H1 (cell line): ENCODE results near the gene MAGEA9. TPM values are rescaled to one million over a fixed set of nuclear protein-coding genes. Genes with fewer than 3 reads are reported as not detected.

ENCODE experiments used
- CTCF ChIA-PET: fragments of 300-600 bp; sonication (Branson Sonifier 250); formaldehyde crosslinking; loops from one replicate; lab custom pipeline; 2021; ENCODE audit not compliant: partially characterized antibody; lab: Charles Lee
- POLR2A ChIA-PET: fragments of 300-600 bp; sonication (Branson Sonifier 250); formaldehyde crosslinking; loops from one replicate; lab custom pipeline; 2021; ENCODE audit warnings: inconsistent platforms; ENCODE audit not compliant: partially characterized antibody; lab: Charles Lee
- DNase-seq, 2 experiments: peaks; one replicate each; pipeline versions ENCODE4 v3.0.0 to v3.0.0-alpha.2; 2010 to 2022; ENCODE audit warnings: low spot score in 2 of 2, low read depth in 1 of 2, mixed read lengths in 1 of 2
- FAIRE-seq: peaks from 2 replicates; lab custom pipeline; 2011; peaks lifted over from hg19 to GRCh38; lab: Jason Lieb, UNC
- H2AFZ ChIP-seq: 2 replicates; pipeline ENCODE4 v1.8.1; 2012; ENCODE audit warnings: low read length, inconsistent platforms
- H2AK5ac ChIP-seq: 2 replicates; pipeline ENCODE4 v1.6.1; 2013; ENCODE audit warnings: low read depth, low read length
- H2BK120ac ChIP-seq: replicated peaks from 2 replicates; pipeline ENCODE3; 2013; ENCODE audit warnings: low read depth, low read length, inconsistent platforms
- H2BK12ac ChIP-seq: 2 replicates; pipeline ENCODE4 v1.6.1; 2013; ENCODE audit warnings: low read depth, low read length
- H2BK15ac ChIP-seq: 2 replicates; pipeline ENCODE4 v1.6.1; 2013; ENCODE audit warnings: low read length
- H2BK20ac ChIP-seq: 2 replicates; pipeline ENCODE4 v1.6.1; 2013; ENCODE audit warnings: low read length
- H2BK5ac ChIP-seq: 2 replicates; pipeline ENCODE4 v1.6.1; 2013; ENCODE audit warnings: low read depth, low read length
- H3K14ac ChIP-seq: 2 replicates; pipeline ENCODE4 v1.6.1; 2013; ENCODE audit warnings: inconsistent platforms; ENCODE audit not compliant: insufficient read length
- H3K18ac ChIP-seq: 2 replicates; pipeline ENCODE4 v1.6.1; 2013; ENCODE audit warnings: low read length; ENCODE audit errors: extremely low read depth
- H3K23ac ChIP-seq: 2 replicates; pipeline ENCODE4 v1.6.1; 2013; ENCODE audit warnings: inconsistent platforms; ENCODE audit not compliant: insufficient read length
- H3K23me2 ChIP-seq: 2 replicates; pipeline ENCODE4 v1.6.1; 2013; ENCODE audit warnings: low read depth, low read length
- H3K27ac ChIP-seq: 2 replicates; pipeline ENCODE4 v1.6.1; 2011; ENCODE audit warnings: low read depth, low read length, inconsistent platforms
- H3K27me3 ChIP-seq, 4 experiments: replicated peaks in 1 of 4; 1 replicate in 1 of 4; 2 replicates in 3 of 4; pipeline versions ENCODE4 v1.6.1 to v1.8.1; 2011 to 2013; ENCODE audit warnings: low read length in 3 of 4, mild to moderate bottlenecking in 3 of 4, inconsistent platforms in 2 of 4, mixed read lengths in 2 of 4, moderate library complexity in 1 of 4; ENCODE audit not compliant: control insufficient read depth in 3 of 4, insufficient read depth in 3 of 4; ENCODE audit errors: extremely low read depth in 1 of 4
- H3K36me3 ChIP-seq, 4 experiments: 2 replicates each; pipeline versions ENCODE4 v1.6.1 to v1.8.1; 2011 to 2013; ENCODE audit warnings: mild to moderate bottlenecking in 4 of 4, low read length in 3 of 4, moderate library complexity in 2 of 4, control low read depth in 1 of 4, inconsistent platforms in 1 of 4; ENCODE audit not compliant: insufficient read depth in 4 of 4, control insufficient read depth in 2 of 4
- H3K4ac ChIP-seq: replicated peaks from 2 replicates; pipeline ENCODE3; 2013; ENCODE audit warnings: low read length, low read depth, mixed read lengths, inconsistent platforms; ENCODE audit not compliant: insufficient read length
- H3K4me1 ChIP-seq, 4 experiments: replicated peaks in 1 of 4; 1 replicate in 1 of 4; 2 replicates in 3 of 4; pipeline versions ENCODE4 v1.6.1 to v1.8.1; 2011 to 2013; ENCODE audit warnings: low read length in 3 of 4, inconsistent platforms in 2 of 4, mixed read lengths in 1 of 4; ENCODE audit not compliant: insufficient read depth in 4 of 4, control insufficient read depth in 3 of 4
- H3K4me2 ChIP-seq, 2 experiments: 2 replicates each; pipeline versions ENCODE4 v1.6.1 to v1.8.1; 2011 to 2013; ENCODE audit warnings: low read depth in 2 of 2, low read length in 2 of 2, control low read depth in 1 of 2, inconsistent platforms in 1 of 2, mild to moderate bottlenecking in 1 of 2; ENCODE audit not compliant: insufficient read depth in 1 of 2
- H3K4me3 ChIP-seq, 4 experiments: fragments of 200-600, 300-600 bp in 1 of 4; sonication (generic), shearing (Covaris generic), sonication (Bioruptor Twin) in 1 of 4; 2 replicates each; pipeline versions ENCODE4 v1.5.1 to v1.8.1; 2011 to 2016; ENCODE audit warnings: low read length in 4 of 4, low read depth in 3 of 4, control low read depth in 2 of 4, inconsistent platforms in 2 of 4, mild to moderate bottlenecking in 2 of 4, mixed read lengths in 1 of 4, moderate library complexity in 1 of 4; ENCODE audit not compliant: insufficient read depth in 2 of 4; ENCODE audit errors: extremely low read depth in 1 of 4
- H3K56ac ChIP-seq: replicated peaks from 2 replicates; pipeline ENCODE3; 2013; ENCODE audit warnings: low read depth, mild to moderate bottlenecking, mixed read lengths, low read length, inconsistent platforms; ENCODE audit not compliant: insufficient read length
- H3K79me1 ChIP-seq: 2 replicates; pipeline ENCODE4 v1.6.1; 2013; ENCODE audit warnings: low read depth, low read length, control low read depth
- H3K79me2 ChIP-seq, 2 experiments: 2 replicates each; pipeline versions ENCODE4 v1.6.1 to v1.8.1; 2012 to 2013; ENCODE audit warnings: low read length in 2 of 2, mild to moderate bottlenecking in 2 of 2, inconsistent platforms in 1 of 2; ENCODE audit not compliant: insufficient read depth in 2 of 2, control insufficient read depth in 1 of 2
- H3K9ac ChIP-seq, 4 experiments: replicated peaks in 1 of 4; 1 replicate in 1 of 4; 2 replicates in 3 of 4; pipeline versions ENCODE4 v1.6.1 to v1.8.1; 2011 to 2013; ENCODE audit warnings: low read depth in 3 of 4, low read length in 3 of 4, control low read depth in 2 of 4, mild to moderate bottlenecking in 2 of 4, moderate library complexity in 2 of 4, inconsistent platforms in 1 of 4; ENCODE audit errors: extremely low read depth in 1 of 4
- H3K9me3 ChIP-seq, 2 experiments: 2 replicates each; pipeline versions ENCODE4 v1.6.1 to v1.8.1; 2012 to 2013; ENCODE audit warnings: mild to moderate bottlenecking in 2 of 2, moderate library complexity in 2 of 2, control low read depth in 1 of 2, inconsistent platforms in 1 of 2, low read depth in 1 of 2, low read length in 1 of 2, mixed read lengths in 1 of 2; ENCODE audit not compliant: insufficient read depth in 2 of 2
- H4K20me1 ChIP-seq, 2 experiments: replicated peaks in 1 of 2; 2 replicates each; pipeline versions ENCODE3 to v1.8.1; 2011 to 2013; ENCODE audit warnings: inconsistent platforms in 2 of 2, low read length in 2 of 2, mild to moderate bottlenecking in 1 of 2; ENCODE audit not compliant: insufficient read depth in 2 of 2, control insufficient read depth in 1 of 2
- H4K5ac ChIP-seq: 2 replicates; pipeline ENCODE4 v1.6.1; 2013; ENCODE audit warnings: low read length, low read depth, mixed read lengths, inconsistent platforms; ENCODE audit not compliant: insufficient read length
- H4K8ac ChIP-seq: 2 replicates; pipeline ENCODE4 v1.8.0; 2013; ENCODE audit warnings: mild to moderate bottlenecking, moderate library complexity, low read length, inconsistent platforms; ENCODE audit not compliant: insufficient read depth; ENCODE audit errors: extremely low read depth
- H4K91ac ChIP-seq: replicated peaks from 2 replicates; pipeline ENCODE3; 2013; ENCODE audit warnings: low read length, mixed read lengths, inconsistent platforms; ENCODE audit not compliant: insufficient read length
- HDAC6 ChIP-seq: IDR thresholded peaks from one replicate; pipeline ENCODE4 v1.7.1; 2012; ENCODE audit warnings: low read depth, mild to moderate bottlenecking, inconsistent platforms, low read length, moderate library complexity
- MAFK ChIP-seq: IDR thresholded peaks from 2 replicates; pipeline ENCODE4 v1.6.1; 2012; ENCODE audit warnings: low read depth, mild to moderate bottlenecking, improper control_type of control experiment, low read length
- NRF1 ChIP-seq: IDR thresholded peaks from 2 replicates; pipeline ENCODE4 v1.6.1; 2011; ENCODE audit warnings: mild to moderate bottlenecking, low read depth, low read length, improper control_type of control experiment
- PHF8 ChIP-seq: fragments of 200-600 bp; sonication (generic); conservative IDR thresholded peaks from 2 replicates; pipeline ENCODE4 v1.7.1; 2012; ENCODE audit warnings: low read depth, mild to moderate bottlenecking, inconsistent platforms, low read length, moderate library complexity
- RXRA ChIP-seq: IDR thresholded peaks from 2 replicates; pipeline ENCODE4 v1.6.1; 2011; ENCODE audit warnings: low read depth, mild to moderate bottlenecking, low read length, moderate library complexity; ENCODE audit not compliant: insufficient read depth
- SAP30 ChIP-seq: fragments of 300-600 bp; sonication (generic); IDR thresholded peaks from 2 replicates; pipeline ENCODE4 v1.7.1; 2012; ENCODE audit warnings: low read length, moderate library complexity, mild to moderate bottlenecking, inconsistent platforms; ENCODE audit not compliant: insufficient read depth, insufficient replicate concordance
- TEAD4 ChIP-seq: IDR thresholded peaks from 2 replicates; pipeline ENCODE4 v1.6.1; 2012; ENCODE audit warnings: low read depth, low read length, inconsistent platforms, mixed read lengths
- YY1 ChIP-seq: IDR thresholded peaks from 2 replicates; pipeline ENCODE4 v1.6.1; 2011; ENCODE audit warnings: low read depth, mild to moderate bottlenecking, low read length
- ZNF274 ChIP-seq: IDR thresholded peaks from 2 replicates; pipeline ENCODE4 v1.7.0; 2012; ENCODE audit warnings: low read length, borderline replicate concordance; ENCODE audit errors: extremely low read depth
- WGBS, 2 experiments: shearing (Covaris generic) in 1 of 2; methylation state at CpG; one replicate each; pipeline versions ENCODE4 v1.1.6 to v1.1.7; 2013 to 2015; ENCODE audit warnings: low lambda C conversion rate in 2 of 2, mixed read lengths in 2 of 2, inconsistent platforms in 1 of 2, low coverage in 1 of 2, missing lambda C conversion rate in 1 of 2; ENCODE audit not compliant: insufficient replicate concordance in 2 of 2, insufficient coverage in 1 of 2, insufficient read length in 1 of 2; ENCODE audit errors: extremely low coverage in 1 of 2, missing lambda C conversion rate in 1 of 2; 5-methylcytosine and 5-hydroxymethylcytosine counted together
- polyA plus RNA-seq, 7 experiments: library from polyadenylated mRNA; depleted of rRNA in 3 of 7; stranded (reverse) in 5 of 7; unstranded in 2 of 7; fragments of >200 nt in 5 of 7; fragments of 200-250 nt in 2 of 7; gene quantifications; 1 replicate in 5 of 7; 2 replicates in 1 of 7; 4 replicates in 1 of 7; pipeline versions ENCODE4 v1.2.1 to v1.2.3, GENCODE V29; 2011 to 2013; ENCODE audit warnings: missing spikeins in 2 of 7, mixed read lengths in 2 of 7
- total RNA-seq: library from RNA; stranded (reverse); fragmentation: NEBNext Ultra II Directional; extraction: Animal tissue kit (Norgen Biotek cat#: 25700); gene quantifications from 2 replicates; pipeline ENCODE4 v1.2.1, GENCODE V29; 2021

The MAGEA9 gene
- total and polyA plus RNA-seq, 2 of the 8 experiments (the other 6 are each of a cell fraction or from before 2014, with no cell fraction given): not detected

- H3K4me1 ChIP-seq: no peaks in the 10 kb centered on the region
- no peak overlapping the region for H3K4ac ChIP-seq
- no peaks in the 10 kb centered on the region for H4K20me1 ChIP-seq
- H3K23ac ChIP-seq: no peak overlapping the region
- no peak overlapping the region for H3K4me3 ChIP-seq
- TF ChIP-seq NRF1: no peak
- no peak for TF ChIP-seq HDAC6
- no peak for TF ChIP-seq MAFK
- TF ChIP-seq YY1: no peak
- TF ChIP-seq RXRA: no peak
- TF ChIP-seq PHF8: no peak
- no peak for TF ChIP-seq SAP30
- TF ChIP-seq TEAD4: no peak
- TF ChIP-seq ZNF274: no peak
- no peak overlapping the region for H2BK15ac ChIP-seq
- no peaks in the 10 kb centered on the region for H3K79me2 ChIP-seq
- H3K23me2 ChIP-seq: no peaks in the 10 kb centered on the region
- H3K9ac ChIP-seq: no peak overlapping the region
- POLR2A ChIA-PET: no interaction called here
- no peak overlapping the region for H3K56ac ChIP-seq
- H4K91ac ChIP-seq: no peak overlapping the region
- H4K5ac ChIP-seq: no peak overlapping the region
- H3K27me3 ChIP-seq: no peaks in the 10 kb centered on the region
- FAIRE-seq: no peak
- H3K9me3 ChIP-seq: no peaks in the 10 kb centered on the region; a peak in 1 of 4 replicates
- no peak for DNase-seq
- no peaks in the 10 kb centered on the region for H3K79me1 ChIP-seq
- 94% methylated on average over 4 of the region's 11 CpGs; no CpG with 5 or more reads in 1 of the 2 experiments for WGBS, 2 experiments
- no peak overlapping the region for H3K18ac ChIP-seq
- H3K4me2 ChIP-seq: no peak overlapping the region
- H3K14ac ChIP-seq: no peak overlapping the region
- no peak overlapping the region for H2BK20ac ChIP-seq
- no peak overlapping the region for H2AFZ ChIP-seq
- H2AK5ac ChIP-seq: no peak overlapping the region
- H3K27ac ChIP-seq: no peak overlapping the region
- no peak overlapping the region for H4K8ac ChIP-seq
- no peaks in the 10 kb centered on the region for H3K36me3 ChIP-seq
- H2BK12ac ChIP-seq: no peak overlapping the region
- no peak overlapping the region for H2BK5ac ChIP-seq
- CTCF ChIA-PET: interaction anchor here (0.6 kb wide), 1 partner anchor 723 kb away, joined by 3 read pairs; no protein-coding TSS in a partner anchor
- H2BK120ac ChIP-seq: no peak overlapping the region
These were observed 18.8 kb upstream of the MAGEA9 start for GRCh38 chrX:149762696-149763614.
